Transverse colon (tissue), 4 donors: Measurements from ENCODE around the gene ETHE1.

Experiments
- CTCF ChIP-seq, 5 experiments: fragments of 200-600 bp in 3 of 5; fragments of 450-650 bp in 2 of 5; sonication (generic) in 3 of 5; IDR thresholded peaks; 1 replicate in 2 of 5; 2 replicates in 3 of 5; pipeline ENCODE4 v1.5.1; 2016 to 2017; ENCODE audit warnings: antibody characterized with exemption in 5 of 5, inconsistent platforms in 3 of 5, mild to moderate bottlenecking in 2 of 5, moderate library complexity in 1 of 5
- POLR2AphosphoS5 ChIP-seq, 3 donors: sonication (generic); formaldehyde crosslinking; IDR thresholded peaks; one replicate each; pipeline ENCODE4 v1.6.1; 2016; ENCODE audit warnings: antibody characterized with exemption in 3 of 3

GRCh38 chr19:43460362-43461016, 66.5 kb downstream of the ETHE1 start:
- no peak for TF ChIP-seq CTCF (IDR thresholded peaks at IDR 0.05)
- TF ChIP-seq POLR2AphosphoS5 (IDR thresholded peaks at IDR 0.05) = no peak
